ENCODE results near the gene PDE11A.

Gene PDE11A

DNA sequence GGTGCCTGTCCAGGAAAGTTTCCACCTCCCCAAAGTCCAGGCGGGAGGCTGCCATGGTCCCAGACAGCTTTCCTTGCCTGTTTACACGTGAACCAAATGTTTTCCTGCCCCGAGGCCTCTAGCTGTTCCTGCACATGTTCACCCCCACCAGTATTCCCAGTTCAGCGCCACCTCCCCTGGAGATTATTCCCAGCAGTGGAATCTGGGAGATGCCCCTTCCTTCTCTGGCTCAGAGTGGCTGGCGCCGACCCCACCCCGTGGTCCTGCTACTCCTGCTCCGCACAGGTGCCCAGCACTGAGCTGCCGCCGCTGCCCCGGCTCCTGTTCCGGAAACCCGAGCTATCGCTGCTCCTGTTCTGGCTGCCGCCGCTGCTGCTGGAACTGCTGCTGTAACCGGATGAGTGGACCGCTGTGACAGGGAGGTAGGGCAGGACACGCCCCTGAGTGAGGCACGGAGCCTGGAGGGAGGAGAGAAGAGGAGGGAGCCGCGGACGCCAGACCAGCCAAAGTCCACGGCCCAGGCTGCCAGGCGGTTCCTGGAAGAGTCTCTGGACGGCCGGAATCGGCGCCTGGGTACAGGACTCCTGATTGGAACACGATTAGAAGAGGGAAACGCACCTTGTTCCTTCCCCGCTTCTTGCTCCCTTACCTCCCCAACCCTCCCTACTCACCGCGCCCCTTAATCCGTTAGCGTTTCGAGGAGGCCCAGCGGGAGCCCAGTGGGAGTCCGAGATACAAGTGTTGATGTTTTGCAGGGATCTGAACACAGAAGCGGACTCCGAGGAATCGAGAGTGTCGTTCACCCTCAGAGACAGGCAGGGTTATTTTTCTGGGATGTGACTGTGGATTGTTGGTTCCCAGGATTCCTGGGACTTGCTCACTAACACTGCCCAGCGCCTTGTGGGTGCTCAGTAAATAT, at the start of gene PDE11A:
Gene PDE11A, minus strand, starts transcription at position 395 of the 919 bp plus-strand sequence. Its CDS starts 340 bp downstream, at position 55.
- DNase-seq (ENCODE audit: low read depth) = peak; percentile 54
- H3K4me3 ChIP-seq (ENCODE audit: low read depth, low read length) = peak within 1 kb of the TSS; percentile 55

GRCh38 chr2:178119179-178119922, 46.8 kb upstream of the PDE11A start:
- no peak overlapping the region for H3K4me3 ChIP-seq (ENCODE audit: low read depth, low read length)
- DNase-seq (ENCODE audit: low read depth) = no peak
- no peak for TF ChIP-seq CTCF (conservative IDR thresholded peaks at IDR 0.05; ENCODE audit: low read depth, low read length)

More for the DNA sequence above, at the start of gene PDE11A:
- no peak for TF ChIP-seq CTCF (conservative IDR thresholded peaks at IDR 0.05; ENCODE audit: low read depth, low read length)

- DNase-seq (ENCODE audit: low read depth) = no peak
- TF ChIP-seq CTCF (conservative IDR thresholded peaks at IDR 0.05; ENCODE audit: low read depth, low read length) = no peak
- H3K4me3 ChIP-seq (ENCODE audit: low read depth, low read length) = no peak overlapping the region
Observed at GRCh38 chr2:178117725-178118124, 45.1 kb upstream of the PDE11A start.

DNA sequence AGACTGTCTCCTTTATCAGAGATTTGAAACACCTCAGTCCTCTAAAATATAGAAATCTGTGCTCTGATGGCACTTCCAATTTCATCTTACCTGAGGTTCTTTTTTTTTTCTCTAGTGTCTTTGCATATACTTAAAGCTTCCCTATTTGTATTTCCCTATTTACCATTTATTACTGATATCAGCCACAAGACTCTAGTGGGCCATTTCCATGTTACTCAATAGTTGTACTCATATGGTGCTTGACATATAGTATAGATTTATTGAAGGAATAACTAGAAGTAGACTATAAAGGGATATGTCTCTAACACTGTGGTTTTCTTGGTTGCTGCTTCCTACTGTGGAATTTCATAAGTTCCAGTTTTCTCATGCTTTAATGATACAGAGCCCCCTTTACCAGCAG, 42.7 kb upstream of the PDE11A start:
- TF ChIP-seq CTCF (conservative IDR thresholded peaks at IDR 0.05; ENCODE audit: low read depth, low read length) = no peak
- no peak for DNase-seq (ENCODE audit: low read depth)
- no peak overlapping the region for H3K4me3 ChIP-seq (ENCODE audit: low read depth, low read length)

- no peak for DNase-seq (ENCODE audit: low read depth)
- TF ChIP-seq CTCF (conservative IDR thresholded peaks at IDR 0.05; ENCODE audit: low read depth, low read length) = no peak
- H3K4me3 ChIP-seq (ENCODE audit: low read depth, low read length) = no peak overlapping the region
Observed at GRCh38 chr2:178114462-178114861, 41.9 kb upstream of the PDE11A start.

DNA sequence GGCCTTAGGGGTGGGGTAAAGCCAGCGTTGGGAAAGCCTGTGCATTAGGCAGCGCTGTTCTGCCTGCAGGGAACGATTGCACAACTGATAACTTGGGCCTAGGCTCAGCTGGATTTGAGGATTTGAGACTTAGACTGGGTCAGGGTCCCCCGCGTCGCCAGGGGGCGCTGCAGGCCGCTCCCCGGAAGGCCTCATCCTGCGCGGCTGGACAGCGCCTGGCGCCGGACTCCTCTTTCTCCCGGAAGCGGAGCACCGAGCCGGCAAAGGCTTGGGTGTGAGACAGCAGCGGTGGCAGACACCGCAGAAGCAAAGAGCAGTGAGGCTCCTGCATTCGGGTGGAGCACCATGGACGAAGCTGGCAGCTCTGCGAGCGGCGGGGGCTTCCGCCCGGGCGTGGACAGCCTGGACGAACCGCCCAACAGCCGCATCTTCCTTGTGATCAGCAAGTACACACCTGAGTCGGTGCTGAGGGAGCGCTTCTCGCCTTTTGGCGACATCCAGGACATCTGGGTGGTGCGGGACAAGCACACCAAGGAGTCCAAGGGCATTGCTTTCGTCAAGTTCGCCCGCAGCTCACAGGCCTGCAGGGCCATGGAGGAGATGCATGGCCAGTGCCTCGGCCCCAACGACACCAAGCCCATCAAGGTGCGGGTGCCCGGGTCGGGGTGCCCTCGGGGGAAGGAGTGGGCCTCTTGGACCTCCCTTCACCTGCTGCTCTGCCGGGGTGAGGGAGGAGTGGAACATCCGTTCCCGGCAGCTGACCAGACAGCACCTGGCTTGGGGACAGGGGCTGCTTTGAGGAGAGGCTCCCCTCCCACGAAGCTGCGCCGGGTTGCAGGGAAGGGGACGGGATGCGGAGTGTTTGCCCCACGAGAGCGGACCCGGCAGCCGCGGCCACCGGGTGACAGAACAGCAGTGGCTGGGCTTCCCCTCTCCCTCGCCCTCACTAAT, 39.9 kb upstream of the PDE11A start, which contains the start of gene RBM45:
Gene RBM45, plus strand, starts transcription at position 236 of the 951 bp plus-strand sequence. Its CDS starts 110 bp downstream, at position 346.
- peak; percentile 95 for DNase-seq (ENCODE audit: low read depth)
- peak; percentile 95 for TF ChIP-seq CTCF (conservative IDR thresholded peaks at IDR 0.05; ENCODE audit: low read depth, low read length)
- peak within 1 kb of the TSS; percentile 93 for H3K4me3 ChIP-seq (ENCODE audit: low read depth, low read length)

All from choroid plexus epithelial cell (primary cell).